ENCODE results near the gene RNF121.

- TF ChIP-seq CTCF (conservative IDR thresholded peaks at IDR 0.05; ENCODE audit: low read length) (no peak), EZH2phosphoT487 (IDR thresholded peaks at IDR 0.05; ENCODE audit: borderline replicate concordance) (no peak)
Measured at GRCh38 chr11:71998649-71999310, 69.9 kb downstream of the RNF121 start, which contains the start of gene IL18BP.
